WTC11 (cell line): ENCODE results near the gene SH3BGR.

Experiments used
- ATF6 ChIP-seq: sonication (generic); formaldehyde crosslinking; IDR thresholded peaks from 2 replicates; pipeline ENCODE4 v1.8.1; 2023; ENCODE audit warnings: mild to moderate bottlenecking, missing genetic modification reagents
- JUN ChIP-seq: sonication (generic); formaldehyde crosslinking; IDR thresholded peaks from 2 replicates; pipeline ENCODE4 v1.8.0; 2023; ENCODE audit warnings: mild to moderate bottlenecking, missing genetic modification reagents
- SOX15 ChIP-seq: fragments of 250-450 bp; sonication (Bioruptor Pico); IDR thresholded peaks from 2 replicates; pipeline ENCODE4 v1.9.0; 2021; ENCODE audit warnings: mild to moderate bottlenecking
- TF ChIP-seq, protein P1 (sequence below): fragments of 200-600 bp; IDR thresholded peaks from 2 replicates; pipeline ENCODE4 v1.8.0; 2022; ENCODE audit warnings: antibody characterized with exemption

DNA sequence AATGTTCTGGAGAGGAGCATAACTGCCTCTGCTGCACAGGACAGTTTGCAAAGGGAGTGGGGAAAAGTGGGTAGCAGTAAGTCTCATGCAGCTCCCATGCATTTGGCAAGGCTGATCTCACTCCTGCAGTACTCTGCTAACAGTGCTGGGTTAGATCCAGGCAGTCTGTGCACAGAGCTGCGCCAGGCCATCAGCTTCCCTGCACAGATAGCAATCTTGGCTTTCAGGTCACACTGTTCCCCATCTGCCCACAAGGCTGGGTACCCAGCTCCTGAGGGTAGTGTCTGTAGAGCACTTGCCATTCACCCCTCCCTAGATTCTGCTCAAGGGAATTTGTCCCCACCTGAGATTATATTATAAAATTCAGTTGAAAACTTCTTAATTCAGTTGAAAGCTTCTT lies 72.1 kb downstream of the SH3BGR start:
- TF ChIP-seq SOX15 (no peak), JUN (CRISPR knock-in tag) (no peak), ATF6 (CRISPR knock-in tag) (no peak)
- TF ChIP-seq, protein P1, sequence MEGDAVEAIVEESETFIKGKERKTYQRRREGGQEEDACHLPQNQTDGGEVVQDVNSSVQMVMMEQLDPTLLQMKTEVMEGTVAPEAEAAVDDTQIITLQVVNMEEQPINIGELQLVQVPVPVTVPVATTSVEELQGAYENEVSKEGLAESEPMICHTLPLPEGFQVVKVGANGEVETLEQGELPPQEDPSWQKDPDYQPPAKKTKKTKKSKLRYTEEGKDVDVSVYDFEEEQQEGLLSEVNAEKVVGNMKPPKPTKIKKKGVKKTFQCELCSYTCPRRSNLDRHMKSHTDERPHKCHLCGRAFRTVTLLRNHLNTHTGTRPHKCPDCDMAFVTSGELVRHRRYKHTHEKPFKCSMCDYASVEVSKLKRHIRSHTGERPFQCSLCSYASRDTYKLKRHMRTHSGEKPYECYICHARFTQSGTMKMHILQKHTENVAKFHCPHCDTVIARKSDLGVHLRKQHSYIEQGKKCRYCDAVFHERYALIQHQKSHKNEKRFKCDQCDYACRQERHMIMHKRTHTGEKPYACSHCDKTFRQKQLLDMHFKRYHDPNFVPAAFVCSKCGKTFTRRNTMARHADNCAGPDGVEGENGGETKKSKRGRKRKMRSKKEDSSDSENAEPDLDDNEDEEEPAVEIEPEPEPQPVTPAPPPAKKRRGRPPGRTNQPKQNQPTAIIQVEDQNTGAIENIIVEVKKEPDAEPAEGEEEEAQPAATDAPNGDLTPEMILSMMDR, result no peak
